Mucosa of rectum (tissue), 2 donors: ENCODE data around the gene HEATR9.
A peak's percentile ranks its signal among the peaks of the same experiment; 100 is the strongest.

Experiments
- H3K27ac ChIP-seq, 2 donors: one replicate each; pipeline ENCODE4 v1.7.0; 2013; ENCODE audit warnings: inconsistent platforms in 2 of 2, low read depth in 2 of 2, low read length in 2 of 2
- H3K27me3 ChIP-seq, 2 donors: one replicate each; pipeline ENCODE4 v1.7.0; 2013; ENCODE audit warnings: low read length in 2 of 2; ENCODE audit not compliant: control insufficient read depth in 2 of 2, insufficient read depth in 2 of 2
- H3K36me3 ChIP-seq, 2 donors: one replicate each; pipeline ENCODE4 v1.7.0; 2013; ENCODE audit warnings: low read length in 2 of 2; ENCODE audit not compliant: control insufficient read depth in 2 of 2, insufficient read depth in 2 of 2
- H3K4me1 ChIP-seq, 2 donors: one replicate each; pipeline ENCODE4 v1.7.0; 2013; ENCODE audit warnings: low read length in 2 of 2, mild to moderate bottlenecking in 1 of 2; ENCODE audit not compliant: control insufficient read depth in 2 of 2, insufficient read depth in 2 of 2
- H3K4me3 ChIP-seq, 2 donors: one replicate each; pipeline ENCODE4 v1.7.0; 2013; ENCODE audit warnings: low read length in 2 of 2
- H3K9ac ChIP-seq, 2 donors: one replicate each; pipeline ENCODE4 v1.7.0; 2013; ENCODE audit warnings: low read length in 2 of 2, low read depth in 1 of 2, mild to moderate bottlenecking in 1 of 2
- H3K9me3 ChIP-seq, 2 donors: one replicate each; pipeline ENCODE4 v1.7.0; 2013; ENCODE audit warnings: low read length in 2 of 2; ENCODE audit not compliant: control insufficient read depth in 2 of 2
- donor health status: healthy.
- donor health status: Normal muscosa, but diverticular disease.

Gene HEATR9

GRCh38 chr17:35877345-35878029 is 8.8 kb upstream of the HEATR9 start:
- no peaks in the 10 kb centered on the region for H3K36me3 ChIP-seq
- H3K9ac ChIP-seq = no peak overlapping the region
- peaks cover 0 to 2% of the 10 kb centered on the region in 2 donors for H3K27me3 ChIP-seq
- no peaks in the 10 kb centered on the region for H3K4me1 ChIP-seq
- H3K4me3 ChIP-seq = peak overlapping the region in 1 of 2 donors; percentile 9
- H3K9me3 ChIP-seq = no peaks in the 10 kb centered on the region
- H3K27ac ChIP-seq = no peak overlapping the region

- H3K4me1 ChIP-seq = no peaks in the 10 kb centered on the region
- peak overlapping the region in 1 of 2 donors; percentile 22 for H3K4me3 ChIP-seq
- no peaks in the 10 kb centered on the region for H3K9me3 ChIP-seq
- no peak overlapping the region for H3K27ac ChIP-seq
- no peak overlapping the region for H3K9ac ChIP-seq
- no peaks in the 10 kb centered on the region for H3K36me3 ChIP-seq
- H3K27me3 ChIP-seq = peaks cover 0 to 2% of the 10 kb centered on the region in 2 donors
Observed at GRCh38 chr17:35876534-35876933, 7.8 kb upstream of the HEATR9 start.

GRCh38 chr17:35875800-35876139 is 7.1 kb upstream of the HEATR9 start:
- no peaks in the 10 kb centered on the region for H3K4me1 ChIP-seq
- H3K4me3 ChIP-seq = peak overlapping the region in 1 of 2 donors; percentile 33
- no peaks in the 10 kb centered on the region for H3K9me3 ChIP-seq
- H3K9ac ChIP-seq = no peak overlapping the region
- H3K27ac ChIP-seq = no peak overlapping the region
- no peaks in the 10 kb centered on the region for H3K36me3 ChIP-seq
- peaks cover 0 to 2% of the 10 kb centered on the region in 2 donors for H3K27me3 ChIP-seq

GRCh38 chr17:35875072-35875799 is 6.5 kb upstream of the HEATR9 start:
- no peaks in the 10 kb centered on the region for H3K4me1 ChIP-seq
- H3K4me3 ChIP-seq = no peak overlapping the region
- H3K27ac ChIP-seq = no peak overlapping the region
- peaks cover 0 to 2% of the 10 kb centered on the region in 2 donors for H3K27me3 ChIP-seq
- H3K9me3 ChIP-seq = no peaks in the 10 kb centered on the region
- H3K9ac ChIP-seq = no peak overlapping the region
- no peaks in the 10 kb centered on the region for H3K36me3 ChIP-seq

- no peak overlapping the region for H3K4me3 ChIP-seq
Observed at GRCh38 chr17:35872196-35872980, 3.7 kb upstream of the HEATR9 start.

GRCh38 chr17:35870906-35871819 is 2.5 kb upstream of the HEATR9 start:
- Histone ChIP-seq H3K27me3 (no peaks in the 10 kb centered on the region), H3K9ac (no peak overlapping the region), H3K9me3 (no peaks in the 10 kb centered on the region), H3K4me1 (peaks cover 0 to 2% of the 10 kb centered on the region in 2 donors), H3K36me3 (no peaks in the 10 kb centered on the region), H3K4me3 (no peak overlapping the region), H3K27ac (no peak overlapping the region)

More at GRCh38 chr17:35872196-35872980, 3.7 kb upstream of the HEATR9 start:
- H3K36me3 ChIP-seq = no peaks in the 10 kb centered on the region
- no peak overlapping the region for H3K27ac ChIP-seq
- no peaks in the 10 kb centered on the region for H3K9me3 ChIP-seq
- no peak overlapping the region for H3K9ac ChIP-seq
- H3K4me1 ChIP-seq = no peaks in the 10 kb centered on the region
- H3K27me3 ChIP-seq = no peaks in the 10 kb centered on the region

- Histone ChIP-seq H3K27me3 (no peaks in the 10 kb centered on the region), H3K9me3 (no peaks in the 10 kb centered on the region), H3K4me1 (peaks cover 0 to 2% of the 10 kb centered on the region in 2 donors), H3K9ac (no peak overlapping the region), H3K36me3 (no peaks in the 10 kb centered on the region), H3K27ac (no peak overlapping the region), H3K4me3 (no peak overlapping the region)
Observed at GRCh38 chr17:35867574-35867973, 1.1 kb downstream of the HEATR9 start.

GRCh38 chr17:35866341-35866950 is 2.2 kb downstream of the HEATR9 start:
- peaks cover 0 to 2% of the 10 kb centered on the region in 2 donors for H3K4me1 ChIP-seq
- H3K36me3 ChIP-seq = no peaks in the 10 kb centered on the region
- H3K4me3 ChIP-seq = no peak overlapping the region
- H3K27ac ChIP-seq = no peak overlapping the region
- no peak overlapping the region for H3K9ac ChIP-seq
- no peaks in the 10 kb centered on the region for H3K27me3 ChIP-seq
- H3K9me3 ChIP-seq = no peaks in the 10 kb centered on the region
